HK-2 (cell line): ENCODE results near the gene LZTS3.
A peak's percentile ranks its signal among the peaks of the same experiment; 100 is the strongest.
"Not testable (repeated sequence)": the region's sequence is repeated elsewhere in the genome, so short reads cannot be mapped to it uniquely, and the experiment has no call there.

ENCODE experiments used
- DNase-seq: peaks from one replicate; pipeline ENCODE4 v3.0.0-alpha.2; 2018; ENCODE audit not compliant: unreplicated experiment

The LZTS3 gene

GRCh38 chr20:3167738-3168078, 5.6 kb downstream of the LZTS3 start:
- DNase-seq = no peak

GRCh38 chr20:3166913-3167342, 6.4 kb downstream of the LZTS3 start:
- no peak for DNase-seq

- no peak for DNase-seq
Observed at GRCh38 chr20:3166338-3166912, 6.9 kb downstream of the LZTS3 start.

GRCh38 chr20:3165473-3166337, 7.6 kb downstream of the LZTS3 start:
- DNase-seq = no peak

GRCh38 chr20:3164763-3165410, 8.5 kb downstream of the LZTS3 start:
- no peak for DNase-seq

GRCh38 chr20:3164043-3164762, 9.1 kb downstream of the LZTS3 start:
- no peak for DNase-seq

GRCh38 chr20:3163099-3164042, 10.0 kb downstream of the LZTS3 start:
- no peak for DNase-seq

- peak; percentile 24 for DNase-seq
Observed at GRCh38 chr20:3162080-3162611, 11.2 kb downstream of the LZTS3 start.

GRCh38 chr20:3161316-3162079, 11.9 kb downstream of the LZTS3 start:
- no peak for DNase-seq

GRCh38 chr20:3160418-3160817, 12.9 kb downstream of the LZTS3 start:
- DNase-seq = no peak

- DNase-seq = peak; percentile 25
Observed at GRCh38 chr20:3158968-3159431, 14.3 kb downstream of the LZTS3 start.

GRCh38 chr20:3157817-3158216, 15.5 kb downstream of the LZTS3 start:
- no peak for DNase-seq

- no peak for DNase-seq
Observed at GRCh38 chr20:3156811-3157619, 16.3 kb downstream of the LZTS3 start.

GRCh38 chr20:3152057-3152644, 21.2 kb downstream of the LZTS3 start:
- not testable (repeated sequence) for DNase-seq

- DNase-seq = no peak
Observed at GRCh38 chr20:3150908-3151307, 22.4 kb downstream of the LZTS3 start.

- DNase-seq = no peak
Observed at GRCh38 chr20:3146732-3147341, 26.5 kb downstream of the LZTS3 start.

- no peak for DNase-seq
Observed at GRCh38 chr20:3141757-3142156, 31.6 kb downstream of the LZTS3 start.

GRCh38 chr20:3137492-3137891, 35.9 kb downstream of the LZTS3 start:
- no peak for DNase-seq
